Chondrocyte (in vitro differentiated cells): ENCODE results near the gene RAB38. TPM values are rescaled to one million over a fixed set of nuclear protein-coding genes. Genes with fewer than 3 reads are reported as not detected.

Experiments used
- DNase-seq: peaks from one replicate; pipeline ENCODE4 v3.0.0; 2021; ENCODE audit warnings: mixed read lengths, low spot score
- H3K27ac Mint-ChIP-seq: one replicate; pipeline ENCODE4 v1.8.0; 2021; ENCODE audit warnings: mild to moderate bottlenecking, moderate library complexity, mixed read lengths; ENCODE audit not compliant: unreplicated experiment
- H3K27me3 Mint-ChIP-seq: 2 replicates; pipeline ENCODE4 v1.8.0; 2021; ENCODE audit warnings: low read depth, mixed read lengths
- H3K36me3 Mint-ChIP-seq: 2 replicates; pipeline ENCODE4 v1.8.0; 2021; ENCODE audit warnings: low read depth, mixed read lengths
- H3K4me1 Mint-ChIP-seq: 2 replicates; pipeline ENCODE4 v1.8.0; 2021; ENCODE audit warnings: low read depth, mild to moderate bottlenecking, mixed read lengths
- H3K4me3 Mint-ChIP-seq: one replicate; pipeline ENCODE4 v1.8.0; 2021; ENCODE audit warnings: mild to moderate bottlenecking, moderate library complexity, mixed read lengths; ENCODE audit not compliant: unreplicated experiment
- H3K9me3 Mint-ChIP-seq: 2 replicates; pipeline ENCODE4 v1.8.0; 2021; ENCODE audit warnings: low read depth, mixed read lengths
- CTCF ChIP-seq: fragments of 200-600 bp; sonication (generic); IDR thresholded peaks from 2 replicates; pipeline ENCODE4 v1.5.0; 2021; ENCODE audit warnings: antibody characterized with exemption, mild to moderate bottlenecking, moderate library complexity
- total RNA-seq: library from RNA; stranded (reverse); gene quantifications from 3 replicates; pipeline ENCODE4 v1.2.1, GENCODE V29; 2021

RAB38 gene
- total RNA-seq, 1 donor from 2014 or later: not detected

- Mint-ChIP-seq H3K27me3 (peaks cover 4% of the 10 kb centered on the region), H3K27ac (no peak overlapping the region), H3K4me1 (no peaks in the 10 kb centered on the region), H3K36me3 (no peaks in the 10 kb centered on the region), H3K9me3 (peaks cover 11% of the 10 kb centered on the region), H3K4me3 (no peak overlapping the region)
- DNase-seq: no peak
- no peak for TF ChIP-seq CTCF
Observed at GRCh38 chr11:88152381-88152780, 22.9 kb downstream of the RAB38 start.

- H3K4me3 Mint-ChIP-seq: no peak overlapping the region
- DNase-seq: no peak
- H3K9me3 Mint-ChIP-seq: peaks cover 11% of the 10 kb centered on the region
- H3K27ac Mint-ChIP-seq: no peak overlapping the region
- peaks cover 4% of the 10 kb centered on the region for H3K27me3 Mint-ChIP-seq
- TF ChIP-seq CTCF: no peak
- no peaks in the 10 kb centered on the region for H3K36me3 Mint-ChIP-seq
- no peaks in the 10 kb centered on the region for H3K4me1 Mint-ChIP-seq
Observed at GRCh38 chr11:88151709-88152265, 23.5 kb downstream of the RAB38 start.

- TF ChIP-seq CTCF: no peak
- H3K36me3 Mint-ChIP-seq: no peaks in the 10 kb centered on the region
- no peaks in the 10 kb centered on the region for H3K4me1 Mint-ChIP-seq
- no peak for DNase-seq
- H3K9me3 Mint-ChIP-seq: no peaks in the 10 kb centered on the region
- H3K27ac Mint-ChIP-seq: no peak overlapping the region
- H3K4me3 Mint-ChIP-seq: no peak overlapping the region
- H3K27me3 Mint-ChIP-seq: peaks cover 3% of the 10 kb centered on the region
Observed at GRCh38 chr11:88146106-88146505, 29.1 kb downstream of the RAB38 start.

- no peak for TF ChIP-seq CTCF
- Mint-ChIP-seq H3K4me1 (no peaks in the 10 kb centered on the region), H3K4me3 (no peak overlapping the region), H3K27me3 (peaks cover 3% of the 10 kb centered on the region), H3K27ac (no peak overlapping the region), H3K9me3 (no peaks in the 10 kb centered on the region), H3K36me3 (no peaks in the 10 kb centered on the region)
- DNase-seq: no peak
Observed at GRCh38 chr11:88139865-88140264, 35.4 kb downstream of the RAB38 start.

- no peaks in the 10 kb centered on the region for H3K4me1 Mint-ChIP-seq
- H3K27me3 Mint-ChIP-seq: peaks cover 3% of the 10 kb centered on the region
- H3K9me3 Mint-ChIP-seq: no peaks in the 10 kb centered on the region
- DNase-seq: no peak
- no peak overlapping the region for H3K4me3 Mint-ChIP-seq
- TF ChIP-seq CTCF: no peak
- H3K27ac Mint-ChIP-seq: no peak overlapping the region
- H3K36me3 Mint-ChIP-seq: no peaks in the 10 kb centered on the region
Observed at GRCh38 chr11:88131764-88132470, 43.3 kb downstream of the RAB38 start.
